ENCODE measurements around the gene CNMD. TPM values are rescaled to one million over a fixed set of nuclear protein-coding genes. Genes with fewer than 3 reads are reported as not detected.

Gene CNMD
- total RNA-seq, 1 donor from 2014 or later: not detected

DNA sequence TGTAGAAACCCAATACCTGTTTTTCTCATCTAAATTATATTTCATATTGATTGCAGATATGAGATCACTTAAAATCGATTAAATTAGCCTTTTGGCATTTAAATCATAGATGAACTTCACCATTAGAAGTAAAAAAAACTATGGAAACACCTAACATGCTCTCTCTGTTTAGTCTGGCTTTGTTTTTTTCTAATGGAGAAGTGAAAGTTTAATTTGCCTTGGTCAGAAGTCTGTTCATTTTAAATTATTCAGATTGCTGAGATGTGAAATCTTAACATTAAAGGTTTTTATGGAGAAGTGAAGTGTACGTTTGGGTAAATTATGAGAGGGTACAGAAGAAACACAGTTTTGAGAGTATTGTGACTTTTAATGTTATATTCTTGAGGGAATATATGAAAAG lies 80.3 kb downstream of the CNMD start:
- H3K27me3 ChIP-seq: no peaks in the 10 kb centered on the region
- no peak overlapping the region for H3K27ac ChIP-seq
- DNase-seq (no peak), ATAC-seq (no peak)
- H3K4me1 ChIP-seq: peaks cover 8% of the 10 kb centered on the region
- TF ChIP-seq, protein P1, sequence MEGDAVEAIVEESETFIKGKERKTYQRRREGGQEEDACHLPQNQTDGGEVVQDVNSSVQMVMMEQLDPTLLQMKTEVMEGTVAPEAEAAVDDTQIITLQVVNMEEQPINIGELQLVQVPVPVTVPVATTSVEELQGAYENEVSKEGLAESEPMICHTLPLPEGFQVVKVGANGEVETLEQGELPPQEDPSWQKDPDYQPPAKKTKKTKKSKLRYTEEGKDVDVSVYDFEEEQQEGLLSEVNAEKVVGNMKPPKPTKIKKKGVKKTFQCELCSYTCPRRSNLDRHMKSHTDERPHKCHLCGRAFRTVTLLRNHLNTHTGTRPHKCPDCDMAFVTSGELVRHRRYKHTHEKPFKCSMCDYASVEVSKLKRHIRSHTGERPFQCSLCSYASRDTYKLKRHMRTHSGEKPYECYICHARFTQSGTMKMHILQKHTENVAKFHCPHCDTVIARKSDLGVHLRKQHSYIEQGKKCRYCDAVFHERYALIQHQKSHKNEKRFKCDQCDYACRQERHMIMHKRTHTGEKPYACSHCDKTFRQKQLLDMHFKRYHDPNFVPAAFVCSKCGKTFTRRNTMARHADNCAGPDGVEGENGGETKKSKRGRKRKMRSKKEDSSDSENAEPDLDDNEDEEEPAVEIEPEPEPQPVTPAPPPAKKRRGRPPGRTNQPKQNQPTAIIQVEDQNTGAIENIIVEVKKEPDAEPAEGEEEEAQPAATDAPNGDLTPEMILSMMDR (IDR thresholded peaks at IDR 0.05): no peak
- no peak overlapping the region for H3K4me3 ChIP-seq
- H3K36me3 ChIP-seq: peaks cover 68% of the 10 kb centered on the region
- intact Hi-C loops (cut with DNase I): no loop called here
- no peaks in the 10 kb centered on the region for H3K9me3 ChIP-seq

Other genes with a start within 250 kb of the CNMD start
- 6.5 TPM for gene HNRNPA1L2, start 97.4 kb downstream of the CNMD start, total RNA-seq
- 39.1 TPM for gene SUGT1, start 87.0 kb downstream of the CNMD start, total RNA-seq
- not detected for gene PCDH8, start 108.8 kb upstream of the CNMD start, total RNA-seq